Cardiac muscle cell (in vitro differentiated cells and primary cell): ENCODE measurements around the gene PLCG1. TPM values are rescaled to one million over a fixed set of nuclear protein-coding genes. Genes with fewer than 3 reads are reported as not detected.
A peak's percentile ranks its signal among the peaks of the same experiment; 100 is the strongest.

Source experiments
- DNase-seq, 2 donors: peaks; one replicate each; pipeline versions ENCODE4 v3.0.0 to v3.0.0-alpha.2; 2010 to 2017; ENCODE audit warnings: low read depth in 1 of 2, low spot score in 1 of 2
- H3K27ac ChIP-seq: fragments of 200-600 bp; sonication (generic); 2 replicates; pipeline ENCODE4 v1.5.1; 2016
- H3K27me3 ChIP-seq: fragments of 200-600 bp; sonication (generic); 2 replicates; pipeline ENCODE4 v1.6.0; 2016; ENCODE audit warnings: control low read depth
- H3K36me3 ChIP-seq: fragments of 200-600 bp; sonication (generic); 2 replicates; pipeline ENCODE4 v1.5.1; 2016; ENCODE audit warnings: control low read depth
- H3K4me1 ChIP-seq: fragments of 200-600 bp; sonication (generic); 2 replicates; pipeline ENCODE4 v1.8.1; 2017; ENCODE audit warnings: low read depth, mild to moderate bottlenecking, mixed run types
- H3K4me3 ChIP-seq: fragments of 200-600 bp; sonication (generic); 2 replicates; pipeline ENCODE4 v1.5.1; 2016; ENCODE audit warnings: mild to moderate bottlenecking
- H3K9me3 ChIP-seq: fragments of 200-600 bp; sonication (generic); 2 replicates; pipeline ENCODE4 v1.5.1; 2017; ENCODE audit warnings: low read depth, mild to moderate bottlenecking, control low read depth
- CTCF ChIP-seq: IDR thresholded peaks from 2 replicates; pipeline ENCODE4 v1.5.1; 2012; ENCODE audit warnings: low read depth, mild to moderate bottlenecking, low read length
- polyA plus RNA-seq: library from polyadenylated mRNA; unstranded; fragments of >200 nt; fragmentation: Nextera tagmentation; extraction: Ambion mirVana; gene quantifications from 2 replicates; pipeline ENCODE4 v1.2.1, GENCODE V29; 2016
- total RNA-seq: library from RNA; depleted of rRNA; stranded (reverse); fragments of >200 nt; gene quantifications from 2 replicates; pipeline ENCODE4 v1.2.3, GENCODE V29; 2016

PLCG1 gene
- total and polyA plus RNA-seq, 2 experiments from 2014 or later, result 43.7 to 87.6 TPM

GRCh38 chr20:41138475-41139226, 1.3 kb downstream of the PLCG1 start:
- H3K4me3 ChIP-seq, result peak overlapping the region; percentile 79
- no peaks in the 10 kb centered on the region for H3K36me3 ChIP-seq
- H3K9me3 ChIP-seq, result no peaks in the 10 kb centered on the region
- H3K27ac ChIP-seq, result peak overlapping the region; percentile 98
- peak; percentile 27 to 31 for DNase-seq
- H3K4me1 ChIP-seq, result peaks cover 46% of the 10 kb centered on the region
- TF ChIP-seq CTCF, result no peak
- no peaks in the 10 kb centered on the region for H3K27me3 ChIP-seq

GRCh38 chr20:41139227-41140093, 2.1 kb downstream of the PLCG1 start:
- no peak for DNase-seq
- Histone ChIP-seq H3K9me3 (no peaks in the 10 kb centered on the region), H3K36me3 (no peaks in the 10 kb centered on the region), H3K27ac (peak overlapping the region; percentile 98), H3K4me3 (peak overlapping the region; percentile 79), H3K4me1 (peaks cover 46% of the 10 kb centered on the region), H3K27me3 (no peaks in the 10 kb centered on the region)
- TF ChIP-seq CTCF, result no peak

- peak overlapping the region; percentile 12 for H3K27ac ChIP-seq
- H3K4me1 ChIP-seq, result peaks cover 44% of the 10 kb centered on the region
- no peaks in the 10 kb centered on the region for H3K27me3 ChIP-seq
- no peak overlapping the region for H3K4me3 ChIP-seq
- no peak for DNase-seq
- TF ChIP-seq CTCF, result no peak
- no peaks in the 10 kb centered on the region for H3K9me3 ChIP-seq
- H3K36me3 ChIP-seq, result no peaks in the 10 kb centered on the region
These were observed 3.1 kb downstream of the PLCG1 start for GRCh38 chr20:41140226-41141133.

GRCh38 chr20:41141153-41141815, 3.9 kb downstream of the PLCG1 start:
- DNase-seq, result peak in 1 of 2 donors; percentile 51
- Histone ChIP-seq H3K27ac (peak overlapping the region; percentile 12), H3K4me1 (peaks cover 39% of the 10 kb centered on the region)

More at GRCh38 chr20:41141153-41141815, 3.9 kb downstream of the PLCG1 start:
- Histone ChIP-seq H3K9me3 (no peaks in the 10 kb centered on the region), H3K4me3 (no peak overlapping the region), H3K27me3 (no peaks in the 10 kb centered on the region), H3K36me3 (no peaks in the 10 kb centered on the region)
- TF ChIP-seq CTCF, result no peak
